ENCODE results near the gene INTS13.

DNA sequence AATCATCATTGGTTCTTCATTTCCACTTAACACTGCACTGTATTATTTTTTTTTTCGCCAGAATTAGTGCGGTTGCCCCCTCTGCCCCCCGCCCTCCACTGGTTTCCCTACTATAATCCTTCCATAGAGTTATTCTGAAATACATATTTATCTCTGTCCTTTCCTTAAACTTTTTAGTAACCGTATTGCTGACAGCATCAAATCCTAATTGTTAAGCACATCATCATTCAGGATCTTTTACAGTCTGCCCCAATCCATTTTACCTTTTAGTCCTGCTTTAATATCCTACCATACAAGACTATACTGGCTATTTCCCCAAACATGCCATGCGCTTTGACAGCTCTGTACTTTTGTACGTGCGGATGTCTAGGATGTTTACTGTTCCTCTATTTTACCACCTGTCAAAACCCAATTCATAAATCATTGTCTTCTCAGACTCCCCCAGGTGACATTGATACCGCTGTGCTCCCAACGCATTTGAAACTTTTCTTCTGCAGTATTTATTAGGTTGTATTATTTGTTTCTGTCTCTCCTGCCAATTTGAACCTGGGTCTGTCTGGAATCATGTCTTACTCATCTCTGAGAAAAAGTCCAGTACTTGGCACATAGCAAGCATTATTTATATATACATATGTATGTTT lies 1.5 kb upstream of the INTS13 start:
- TF ChIP-seq, protein P1, sequence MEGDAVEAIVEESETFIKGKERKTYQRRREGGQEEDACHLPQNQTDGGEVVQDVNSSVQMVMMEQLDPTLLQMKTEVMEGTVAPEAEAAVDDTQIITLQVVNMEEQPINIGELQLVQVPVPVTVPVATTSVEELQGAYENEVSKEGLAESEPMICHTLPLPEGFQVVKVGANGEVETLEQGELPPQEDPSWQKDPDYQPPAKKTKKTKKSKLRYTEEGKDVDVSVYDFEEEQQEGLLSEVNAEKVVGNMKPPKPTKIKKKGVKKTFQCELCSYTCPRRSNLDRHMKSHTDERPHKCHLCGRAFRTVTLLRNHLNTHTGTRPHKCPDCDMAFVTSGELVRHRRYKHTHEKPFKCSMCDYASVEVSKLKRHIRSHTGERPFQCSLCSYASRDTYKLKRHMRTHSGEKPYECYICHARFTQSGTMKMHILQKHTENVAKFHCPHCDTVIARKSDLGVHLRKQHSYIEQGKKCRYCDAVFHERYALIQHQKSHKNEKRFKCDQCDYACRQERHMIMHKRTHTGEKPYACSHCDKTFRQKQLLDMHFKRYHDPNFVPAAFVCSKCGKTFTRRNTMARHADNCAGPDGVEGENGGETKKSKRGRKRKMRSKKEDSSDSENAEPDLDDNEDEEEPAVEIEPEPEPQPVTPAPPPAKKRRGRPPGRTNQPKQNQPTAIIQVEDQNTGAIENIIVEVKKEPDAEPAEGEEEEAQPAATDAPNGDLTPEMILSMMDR (IDR thresholded peaks at IDR 0.05): no peak
- no peak for TF ChIP-seq POLR2AphosphoS5 (IDR thresholded peaks at IDR 0.05)
